SH-SY5Y (cell line): ENCODE results near the gene TERT.

Experiments used
- GATA2 ChIP-seq: IDR thresholded peaks from 2 replicates; pipeline ENCODE4 v1.6.1; 2011; ENCODE audit warnings: mild to moderate bottlenecking, low read depth, low read length
- GATA3 ChIP-seq: IDR thresholded peaks from 2 replicates; pipeline ENCODE4 v1.6.1; 2011; ENCODE audit warnings: low read depth, mild to moderate bottlenecking, low read length, moderate library complexity

DNA sequence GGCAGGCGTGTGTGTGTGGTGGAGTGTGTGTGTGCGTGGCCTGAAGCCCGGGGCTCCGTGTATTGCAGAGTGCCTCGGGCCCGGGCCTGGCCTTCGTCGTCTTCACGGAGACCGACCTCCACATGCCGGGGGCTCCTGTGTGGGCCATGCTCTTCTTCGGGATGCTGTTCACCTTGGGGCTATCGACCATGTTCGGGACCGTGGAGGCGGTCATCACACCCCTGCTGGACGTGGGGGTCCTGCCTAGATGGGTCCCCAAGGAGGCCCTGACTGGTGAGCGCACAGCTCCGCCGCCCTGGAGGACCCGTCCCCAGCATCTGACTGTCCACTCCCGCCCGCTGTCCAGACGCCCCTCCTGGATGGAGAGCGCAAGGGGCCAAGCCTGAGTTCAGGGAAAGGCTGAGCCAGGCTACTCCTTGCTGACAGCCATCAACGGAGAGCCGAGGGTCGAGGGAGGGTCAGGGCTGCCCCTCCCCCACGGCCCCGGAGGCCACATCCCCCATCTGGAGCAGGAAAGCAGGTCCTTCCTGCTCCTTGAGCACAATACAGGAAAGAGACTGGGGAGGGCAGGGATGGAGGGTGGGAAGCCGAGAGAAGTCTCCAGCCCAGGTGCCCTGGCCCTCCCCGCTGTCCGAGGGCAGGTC lies 51.3 kb downstream of the TERT start:
- TF ChIP-seq GATA3 (no peak), GATA2 (no peak)
